ENCODE data around the gene GOLPH3.

GOLPH3 gene

GRCh38 chr5:32170303-32171151 lies 3.6 kb downstream of the GOLPH3 start:
- no peak for DNase-seq (ENCODE audit: low read depth)

- no peak for DNase-seq (ENCODE audit: low read depth)
These were observed 5.6 kb downstream of the GOLPH3 start for GRCh38 chr5:32168460-32169033.

- DNase-seq (ENCODE audit: low read depth): no peak
These were observed 8.5 kb downstream of the GOLPH3 start for GRCh38 chr5:32165597-32165996.

GRCh38 chr5:32163785-32164184 lies 10.3 kb downstream of the GOLPH3 start:
- no peak for DNase-seq (ENCODE audit: low read depth)

GRCh38 chr5:32163053-32163452 lies 11.1 kb downstream of the GOLPH3 start:
- no peak for DNase-seq (ENCODE audit: low read depth)

GRCh38 chr5:32160228-32160627 lies 13.9 kb downstream of the GOLPH3 start:
- no peak for DNase-seq (ENCODE audit: low read depth)

- DNase-seq (ENCODE audit: low read depth): no peak
These were observed 14.6 kb downstream of the GOLPH3 start for GRCh38 chr5:32159328-32160072.

GRCh38 chr5:32158679-32158975 lies 15.5 kb downstream of the GOLPH3 start:
- DNase-seq (ENCODE audit: low read depth): no peak

GRCh38 chr5:32157078-32157477 lies 17.0 kb downstream of the GOLPH3 start:
- no peak for DNase-seq (ENCODE audit: low read depth)

- no peak for DNase-seq (ENCODE audit: low read depth)
These were observed 17.5 kb downstream of the GOLPH3 start for GRCh38 chr5:32156635-32157034.

- no peak for DNase-seq (ENCODE audit: low read depth)
These were observed 18.9 kb downstream of the GOLPH3 start for GRCh38 chr5:32155211-32155610.

GRCh38 chr5:32153723-32154122 lies 20.4 kb downstream of the GOLPH3 start:
- no peak for DNase-seq (ENCODE audit: low read depth)

- DNase-seq (ENCODE audit: low read depth): no peak
These were observed 22.9 kb downstream of the GOLPH3 start for GRCh38 chr5:32151198-32151597.

- no peak for DNase-seq (ENCODE audit: low read depth)
These were observed 23.8 kb downstream of the GOLPH3 start for GRCh38 chr5:32150366-32150765.

GRCh38 chr5:32147959-32148358 lies 26.2 kb downstream of the GOLPH3 start:
- no peak for DNase-seq (ENCODE audit: low read depth)

- DNase-seq (ENCODE audit: low read depth): no peak
These were observed 26.9 kb downstream of the GOLPH3 start for GRCh38 chr5:32147236-32147635.

- no peak for DNase-seq (ENCODE audit: low read depth)
These were observed 28.7 kb downstream of the GOLPH3 start for GRCh38 chr5:32145378-32145777.

- no peak for DNase-seq (ENCODE audit: low read depth)
These were observed 29.5 kb downstream of the GOLPH3 start for GRCh38 chr5:32144378-32145207.

- DNase-seq (ENCODE audit: low read depth): no peak
These were observed 30.3 kb downstream of the GOLPH3 start for GRCh38 chr5:32143617-32144377.

GRCh38 chr5:32138839-32139493 lies 35.2 kb downstream of the GOLPH3 start:
- peak; percentile 27 for DNase-seq (ENCODE audit: low read depth)

GRCh38 chr5:32136342-32136741 lies 37.8 kb downstream of the GOLPH3 start:
- DNase-seq (ENCODE audit: low read depth): no peak
